A673 (cell line): ENCODE data around the gene LPAR2. TPM values are rescaled to one million over a fixed set of nuclear protein-coding genes. Genes with fewer than 3 reads are reported as not detected.

Source experiments
- BruUV-seq: library from RNA; stranded (reverse); fragments of 400-500 nt; replicated peaks from 2 replicates; lab custom pipeline; 2021; lab: Mats Ljungman, UMichigan
- CTCF ChIA-PET: fragments of 300-600 bp; sonication (Branson Sonifier 250); formaldehyde crosslinking; loops from one replicate; lab custom pipeline; 2022; ENCODE audit warnings: antibody characterized with exemption; lab: Charles Lee
- POLR2A ChIA-PET: fragments of 300-600 bp; sonication (Branson Sonifier 250); formaldehyde crosslinking; loops from one replicate; lab custom pipeline; 2022; ENCODE audit warnings: antibody characterized with exemption; ENCODE audit not compliant: low non-redundant PET; lab: Charles Lee
- DNase-seq: peaks from one replicate; pipeline ENCODE4 v3.0.0-alpha.2; 2015; ENCODE audit warnings: low spot score
- H3K27ac ChIP-seq: fragments of 200-600 bp; sonication (generic); 2 replicates; pipeline ENCODE4 v1.5.1; 2016; ENCODE audit warnings: mixed run types, low read depth, mild to moderate bottlenecking, mixed read lengths, antibody characterized with exemption, low read length; ENCODE audit not compliant: poor library complexity, severe bottlenecking
- H3K27me3 ChIP-seq: fragments of 200-600 bp; sonication (generic); replicated peaks from 2 replicates; pipeline ENCODE4 v1.6.1; 2017; ENCODE audit warnings: mixed run types, low read depth, mild to moderate bottlenecking, mixed read lengths, antibody characterized with exemption, low read length; ENCODE audit not compliant: insufficient read depth, poor library complexity
- H3K36me3 ChIP-seq: fragments of 200-600 bp; sonication (generic); 2 replicates; pipeline ENCODE4 v1.6.1; 2016; ENCODE audit warnings: mixed run types, mild to moderate bottlenecking, mixed read lengths, antibody characterized with exemption, low read length; ENCODE audit not compliant: insufficient read depth, poor library complexity, severe bottlenecking
- H3K4me1 ChIP-seq: fragments of 200-600 bp; sonication (generic); 2 replicates; pipeline ENCODE4 v1.6.1; 2017; ENCODE audit warnings: mixed run types, mild to moderate bottlenecking, mixed read lengths, antibody characterized with exemption, low read length; ENCODE audit not compliant: insufficient read depth, poor library complexity, severe bottlenecking
- H3K4me3 ChIP-seq: fragments of 200-600 bp; sonication (generic); 2 replicates; pipeline ENCODE4 v1.5.1; 2016; ENCODE audit warnings: low read depth, mixed run types, mild to moderate bottlenecking, mixed read lengths, low read length; ENCODE audit not compliant: poor library complexity, severe bottlenecking
- H3K9me3 ChIP-seq: fragments of 200-600 bp; sonication (generic); 2 replicates; pipeline ENCODE4 v1.6.1; 2016; ENCODE audit warnings: mixed run types, low read depth, mild to moderate bottlenecking, mixed read lengths, antibody characterized with exemption, low read length; ENCODE audit not compliant: poor library complexity, severe bottlenecking
- CTCF ChIP-seq: fragments of 300-800, 200-600 bp; sonication (generic); conservative IDR thresholded peaks from 2 replicates; pipeline ENCODE4 v1.5.1; 2017; ENCODE audit warnings: low read depth, mild to moderate bottlenecking, antibody characterized with exemption, low read length, moderate library complexity, mixed read lengths
- EZH2 ChIP-seq: fragments of 200-600 bp; sonication (generic); IDR thresholded peaks from 2 replicates; pipeline ENCODE4 v1.6.1; 2017; ENCODE audit warnings: borderline replicate concordance, low read depth, mild to moderate bottlenecking, mixed read lengths, antibody characterized with exemption, low read length; ENCODE audit not compliant: poor library complexity, severe bottlenecking
- intact Hi-C: fragments of 100-400 bp; cut with micrococcal nuclease; formaldehyde crosslinking; loops from one replicate; pipeline ENCODE4 v1.10.0; 2022; ENCODE audit not compliant: unreplicated experiment
- total RNA-seq: library from RNA; stranded (reverse); gene quantifications from 2 replicates; pipeline ENCODE4 v1.2.3, GENCODE V29; 2021

Gene LPAR2
- total RNA-seq, 1 experiment from 2014 or later, result 17.2 TPM

- POLR2A ChIA-PET, result no interaction called here
- no peak for TF ChIP-seq CTCF
- TF ChIP-seq EZH2, result no peak
Measured at GRCh38 chr19:19649580-19649995, 21.6 kb upstream of the LPAR2 start.

GRCh38 chr19:19649155-19649554 lies 21.1 kb upstream of the LPAR2 start:
- POLR2A ChIA-PET, result no interaction called here
- H3K36me3 ChIP-seq, result peaks cover 65% of the 10 kb centered on the region
- BruUV-seq, result no TSS peak
- H3K4me1 ChIP-seq, result no peaks in the 10 kb centered on the region
- no peaks in the 10 kb centered on the region for H3K9me3 ChIP-seq
- CTCF ChIA-PET, result no interaction called here
- intact Hi-C loops, result no loop called here
- no peak for TF ChIP-seq EZH2
- no peak for TF ChIP-seq CTCF
- no peak for DNase-seq
- H3K27me3 ChIP-seq, result no peaks in the 10 kb centered on the region
- no peak overlapping the region for H3K27ac ChIP-seq
- no peak overlapping the region for H3K4me3 ChIP-seq

More at GRCh38 chr19:19649580-19649995, 21.6 kb upstream of the LPAR2 start:
- Histone ChIP-seq H3K27me3 (no peaks in the 10 kb centered on the region), H3K27ac (no peak overlapping the region), H3K9me3 (no peaks in the 10 kb centered on the region), H3K36me3 (peaks cover 69% of the 10 kb centered on the region), H3K4me3 (no peak overlapping the region), H3K4me1 (no peaks in the 10 kb centered on the region)
- DNase-seq, result no peak
- CTCF ChIA-PET, result no interaction called here
- intact Hi-C loops, result no loop called here
- no TSS peak for BruUV-seq

- Histone ChIP-seq H3K27me3 (no peaks in the 10 kb centered on the region), H3K9me3 (no peaks in the 10 kb centered on the region), H3K4me3 (no peak overlapping the region), H3K27ac (no peak overlapping the region), H3K4me1 (no peaks in the 10 kb centered on the region), H3K36me3 (peaks cover 53% of the 10 kb centered on the region)
- ChIA-PET CTCF (no interaction called here), POLR2A (no interaction called here)
- DNase-seq, result no peak
- BruUV-seq, result no TSS peak
- TF ChIP-seq CTCF (no peak), EZH2 (no peak)
- intact Hi-C loops, result no loop called here
Measured at GRCh38 chr19:19647037-19647835, 19.2 kb upstream of the LPAR2 start.
